Activated naive CD4-positive, alpha-beta T cell treated with anti-CD3 and anti-CD28 coated beads, Interleukin-2, amount 50 U/mL, for 72 hours (primary cell): ENCODE measurements around the gene VAV2. TPM values are rescaled to one million over a fixed set of nuclear protein-coding genes. Genes with fewer than 3 reads are reported as not detected.

Experiments used
- ATAC-seq, 2 donors: fragments of 150-1000 bp; cut with Tn5 transposase; 2 replicates each; pipeline ENCODE4 v1.10.0; 2021; ENCODE audit warnings: mild to moderate bottlenecking in 2 of 2, moderate library complexity in 2 of 2
- DNase-seq, 2 donors: peaks; one replicate each; pipeline ENCODE4 v3.0.0; 2021 to 2022; ENCODE audit warnings: low spot score in 2 of 2
- H3K27ac Mint-ChIP-seq, 2 donors: one replicate each; pipeline ENCODE4 v1.8.0; 2022; ENCODE audit warnings: mild to moderate bottlenecking in 2 of 2, mixed read lengths in 2 of 2
- H3K36me3 Mint-ChIP-seq, 2 donors: one replicate each; pipeline ENCODE4 v1.8.0; 2022; ENCODE audit warnings: mixed read lengths in 2 of 2
- H3K9me3 Mint-ChIP-seq, 2 donors: one replicate each; pipeline ENCODE4 v1.8.0; 2022; ENCODE audit warnings: mixed read lengths in 2 of 2
- total RNA-seq, 2 donors: library from RNA; stranded (reverse); gene quantifications; one replicate each; pipeline ENCODE4 v1.2.3, GENCODE V29; 2022

Gene VAV2
- total RNA-seq, 2 donors from 2014 or later, result 7.5 to 9.1 TPM

DNA sequence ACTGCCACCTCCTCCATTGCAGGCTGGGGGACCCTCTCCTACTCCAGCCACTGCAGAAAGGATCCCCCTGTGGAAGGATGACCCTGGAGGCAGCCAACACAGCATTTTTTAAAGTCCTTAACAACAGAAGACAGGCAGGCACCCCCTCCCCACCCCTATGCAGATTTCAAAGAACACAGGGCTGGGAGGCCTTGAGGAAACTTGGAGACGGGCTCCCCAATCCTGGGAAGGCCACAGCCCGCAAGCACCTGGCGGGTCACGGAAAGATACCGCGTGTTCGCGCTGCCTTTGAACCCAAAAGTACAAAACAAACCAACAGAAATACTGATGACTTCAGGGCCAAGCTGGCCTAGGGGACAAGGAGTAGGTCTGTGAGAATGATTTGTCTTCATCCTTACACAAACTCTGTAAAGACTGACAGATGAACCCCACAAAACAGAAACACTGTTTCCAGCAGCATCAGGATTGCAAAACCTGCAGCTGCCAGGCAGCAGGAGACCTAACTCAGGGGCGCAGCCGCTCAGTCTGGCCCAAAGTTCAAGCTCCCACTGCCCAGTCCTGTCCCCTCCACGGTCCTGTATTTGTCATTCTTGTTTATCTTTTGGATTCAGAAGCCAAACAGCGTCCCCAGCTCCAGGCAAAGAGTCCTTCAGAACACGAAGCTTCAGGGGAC lies 13.8 kb downstream of the VAV2 start:
- no peak for ATAC-seq
- Mint-ChIP-seq H3K27ac (no peak overlapping the region), H3K36me3 (no peaks in the 10 kb centered on the region), H3K9me3 (no peaks in the 10 kb centered on the region)
- no peak for DNase-seq

DNA sequence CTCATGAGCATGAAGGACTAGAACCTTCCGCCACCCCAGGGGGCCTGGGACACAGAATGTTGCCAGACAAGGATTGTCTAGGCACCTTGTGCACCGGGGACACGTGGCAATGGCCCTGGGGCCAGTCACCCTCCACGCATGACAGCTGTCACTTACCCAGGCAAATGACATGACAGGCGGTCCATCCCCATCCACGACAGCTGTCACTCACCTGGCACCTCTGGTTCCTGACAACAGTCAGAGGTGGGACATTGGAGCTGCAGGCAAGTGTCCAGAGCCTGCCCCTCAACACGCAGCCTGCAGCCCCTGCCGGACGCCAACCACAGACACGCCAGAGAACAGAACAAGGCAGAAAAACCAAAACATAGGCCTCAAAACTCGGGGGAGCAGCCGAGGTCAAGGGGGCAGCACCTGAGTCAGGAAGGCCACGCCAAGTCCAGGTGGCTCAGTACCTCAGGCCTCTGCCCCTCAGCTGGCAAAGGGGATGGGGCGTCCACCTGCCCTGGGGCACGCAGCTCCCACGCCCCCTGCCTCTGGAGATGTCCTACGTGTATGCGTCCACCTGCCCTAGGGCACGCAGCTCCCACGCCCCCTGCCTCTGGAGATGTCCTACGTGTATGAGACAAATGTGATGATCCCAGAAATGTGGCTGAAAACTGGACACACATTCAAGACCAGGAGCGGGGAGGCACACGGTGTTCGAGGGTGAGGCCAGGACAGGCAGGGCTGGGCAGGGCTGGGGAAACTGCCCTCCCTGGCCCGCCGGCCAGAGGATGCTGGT lies 14.5 kb downstream of the VAV2 start:
- Mint-ChIP-seq H3K27ac (no peak overlapping the region), H3K9me3 (no peaks in the 10 kb centered on the region), H3K36me3 (no peaks in the 10 kb centered on the region)
- no peak for ATAC-seq
- DNase-seq, result no peak

DNA sequence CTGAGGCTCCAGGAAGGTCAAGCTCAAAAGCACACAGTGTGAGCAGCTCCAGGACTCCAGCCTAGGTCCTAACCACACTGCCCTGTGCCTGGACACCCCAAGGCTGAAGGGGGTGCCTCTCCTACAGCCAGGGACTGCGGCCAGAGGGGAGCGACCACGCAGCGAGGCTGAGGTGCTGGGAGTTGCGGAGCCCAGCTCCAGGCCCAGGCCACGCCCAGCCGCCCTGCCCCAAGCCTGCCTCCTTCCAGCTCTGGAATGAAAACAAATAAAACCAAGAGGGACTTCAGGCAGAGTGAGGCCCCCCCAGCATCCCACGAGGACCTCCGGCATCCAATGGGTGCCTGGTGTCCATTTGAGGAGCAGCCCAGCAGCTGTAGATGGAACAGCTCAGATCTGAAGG lies 15.2 kb downstream of the VAV2 start:
- H3K9me3 Mint-ChIP-seq, result no peaks in the 10 kb centered on the region
- ATAC-seq (no peak), DNase-seq (no peak)
- no peaks in the 10 kb centered on the region for H3K36me3 Mint-ChIP-seq
- H3K27ac Mint-ChIP-seq, result no peak overlapping the region

DNA sequence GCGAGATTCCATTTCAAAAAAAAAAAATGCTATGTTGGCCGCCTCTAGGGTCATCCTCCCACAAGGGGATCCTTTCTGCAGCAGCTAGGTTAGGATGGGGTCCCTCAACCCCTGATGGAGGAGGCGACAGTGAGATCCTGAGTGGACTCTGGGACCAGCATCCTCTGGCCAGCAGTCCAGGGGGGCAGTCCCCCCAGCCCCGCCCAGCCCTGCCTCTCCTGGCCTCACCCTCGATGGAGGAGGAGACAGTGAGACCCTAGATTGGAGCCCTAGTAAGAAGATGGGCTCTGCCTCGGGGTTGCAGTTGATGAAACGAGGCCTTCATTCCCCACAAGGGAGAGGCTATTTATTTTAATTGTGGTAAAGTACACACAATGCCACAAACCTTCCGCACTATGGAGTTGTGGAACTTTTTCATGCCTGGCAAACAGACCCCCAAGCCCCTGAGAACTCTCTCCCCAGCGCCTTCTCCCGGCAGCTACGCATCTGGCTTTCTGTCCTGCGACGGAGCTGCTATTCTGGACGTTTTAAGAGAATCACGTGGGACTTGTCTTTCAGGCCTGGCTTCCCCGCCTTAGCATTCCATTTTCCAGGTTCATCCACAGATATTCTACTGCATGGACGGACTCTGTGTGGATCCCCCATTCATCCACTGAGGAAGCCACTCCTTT lies 15.8 kb downstream of the VAV2 start:
- DNase-seq, result no peak
- Mint-ChIP-seq H3K36me3 (no peaks in the 10 kb centered on the region), H3K27ac (no peak overlapping the region), H3K9me3 (no peaks in the 10 kb centered on the region)
- no peak for ATAC-seq

DNA sequence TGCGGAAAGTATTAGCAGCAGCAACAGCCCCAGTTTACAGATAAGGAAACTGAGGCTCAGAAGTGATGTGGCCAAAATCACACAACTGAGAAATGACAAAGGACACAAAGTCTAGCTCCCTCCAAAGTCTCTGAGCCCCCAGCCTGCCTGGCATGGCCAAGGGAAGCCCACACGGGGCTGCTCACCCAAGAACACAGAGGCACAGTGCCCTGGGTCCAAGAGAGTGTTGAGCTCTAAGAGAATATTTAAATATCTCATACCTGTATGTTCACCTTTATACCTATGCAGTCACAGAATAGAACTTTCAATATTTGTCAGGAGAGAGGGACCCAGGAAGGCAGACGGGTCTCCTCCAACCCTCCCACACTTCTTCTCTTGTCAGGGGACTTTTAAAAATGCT lies 16.6 kb downstream of the VAV2 start:
- Mint-ChIP-seq H3K27ac (no peak overlapping the region), H3K9me3 (no peaks in the 10 kb centered on the region), H3K36me3 (no peaks in the 10 kb centered on the region)
- ATAC-seq (no peak), DNase-seq (no peak)

DNA sequence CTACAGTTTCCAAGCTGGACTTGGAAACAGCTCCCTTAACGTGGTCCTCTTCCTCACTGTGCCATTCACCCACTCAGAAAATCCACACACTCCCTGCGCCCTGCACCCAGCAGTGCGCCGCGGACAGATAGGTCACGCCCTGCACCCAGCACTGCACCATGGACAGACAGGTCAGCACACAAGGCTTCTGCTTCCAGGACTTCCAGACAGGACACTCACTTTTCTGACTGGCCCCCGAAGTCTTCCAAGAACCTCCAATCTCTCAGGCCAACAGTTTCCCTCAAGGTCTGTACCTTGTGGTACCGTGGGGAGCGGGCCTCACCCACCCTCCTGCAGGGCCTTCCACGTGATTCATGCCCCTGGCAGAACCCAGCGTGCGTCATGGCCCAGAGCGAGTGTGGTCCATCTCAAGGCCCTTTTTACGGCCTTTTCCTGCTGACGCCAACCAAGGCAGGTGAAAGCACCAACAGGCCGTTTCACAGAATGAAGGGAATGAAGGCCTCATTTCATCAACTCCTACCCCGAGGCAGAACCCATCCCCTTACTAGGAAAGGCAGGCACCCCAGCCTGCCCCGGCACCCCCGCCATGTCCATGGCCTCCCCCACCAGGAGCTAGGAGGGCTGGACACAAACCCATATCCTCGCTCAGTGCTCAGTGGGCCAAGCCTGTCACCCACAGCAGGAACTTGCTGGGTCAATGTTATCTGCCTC lies 17.3 kb downstream of the VAV2 start:
- DNase-seq (no peak), ATAC-seq (no peak)
- Mint-ChIP-seq H3K9me3 (no peaks in the 10 kb centered on the region), H3K36me3 (no peaks in the 10 kb centered on the region), H3K27ac (no peak overlapping the region)

DNA sequence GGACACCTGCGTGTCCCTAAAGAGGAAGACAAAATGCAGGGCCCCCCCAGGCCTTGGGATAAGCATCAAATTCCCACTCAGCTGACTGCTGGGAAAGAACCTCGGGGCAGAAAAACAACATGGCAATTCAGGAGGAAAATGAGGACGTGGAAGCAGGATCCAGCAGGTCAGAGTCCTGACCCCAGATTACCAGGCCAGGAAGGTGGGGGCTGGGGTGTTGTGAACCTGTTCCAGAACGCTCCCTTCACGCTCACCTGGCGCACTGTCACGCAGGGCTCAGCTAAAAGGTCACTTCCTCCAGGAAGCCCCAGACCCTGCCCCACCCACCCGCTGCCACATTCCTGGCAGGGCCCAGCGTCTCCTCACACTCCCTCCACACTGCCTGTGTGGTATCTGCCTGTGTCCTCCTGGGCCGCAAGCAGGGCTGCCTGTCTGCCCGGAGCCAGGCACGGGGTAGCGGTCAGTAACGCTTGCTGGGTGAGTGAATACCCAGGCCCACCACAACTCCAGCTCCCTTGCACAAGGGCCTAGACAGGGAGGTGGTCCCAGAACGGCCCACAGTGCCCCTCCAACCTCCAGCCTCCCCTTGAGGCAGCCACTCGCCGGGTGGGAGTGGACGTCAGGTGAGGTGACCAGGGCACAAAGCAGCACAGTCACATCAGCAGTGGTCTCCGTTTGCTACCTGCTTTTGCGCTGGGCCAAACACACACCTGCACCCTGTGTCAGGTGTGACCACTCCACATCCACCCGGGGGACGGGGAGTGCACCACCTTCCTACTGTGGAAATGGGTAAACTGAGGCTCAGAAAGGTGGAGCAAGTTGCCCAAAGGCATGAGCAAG lies 18.1 kb downstream of the VAV2 start:
- Mint-ChIP-seq H3K9me3 (no peaks in the 10 kb centered on the region), H3K36me3 (no peaks in the 10 kb centered on the region), H3K27ac (no peak overlapping the region)
- no peak for DNase-seq
- ATAC-seq, result no peak

DNA sequence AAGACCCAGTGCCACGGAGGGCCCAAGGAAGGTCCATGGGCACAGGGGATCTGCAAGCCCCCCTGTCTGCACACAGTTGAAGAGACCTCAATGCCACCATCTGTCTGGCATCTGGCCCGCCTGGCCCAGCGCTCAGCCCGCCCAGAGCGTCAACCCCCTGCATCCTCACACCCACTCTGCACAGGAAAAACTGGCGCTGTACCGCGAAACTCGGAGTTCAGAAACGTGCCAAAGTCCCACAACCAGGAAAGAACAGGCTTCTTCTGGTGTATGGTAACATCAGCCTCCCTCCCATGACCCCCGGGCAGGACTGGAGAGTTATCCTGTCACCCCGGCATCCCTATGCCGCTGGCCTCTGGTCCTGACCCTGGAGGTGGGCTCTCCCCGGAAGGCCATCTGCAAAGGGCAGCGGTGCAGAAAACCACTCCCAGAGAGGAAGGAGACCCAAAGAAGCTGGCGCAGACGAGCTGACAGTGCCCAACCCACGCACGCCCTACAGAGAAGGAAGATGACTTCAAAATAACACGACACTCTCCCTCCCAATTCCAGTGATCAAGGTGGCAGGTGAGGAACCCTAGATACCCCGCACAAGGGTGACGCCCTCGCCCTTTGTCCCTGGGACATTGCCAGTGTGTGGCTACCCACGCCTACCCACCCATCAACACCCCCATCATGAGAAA lies 18.9 kb downstream of the VAV2 start:
- no peaks in the 10 kb centered on the region for H3K36me3 Mint-ChIP-seq
- no peak for DNase-seq
- no peak overlapping the region for H3K27ac Mint-ChIP-seq
- H3K9me3 Mint-ChIP-seq, result no peaks in the 10 kb centered on the region
- ATAC-seq, result no peak

DNA sequence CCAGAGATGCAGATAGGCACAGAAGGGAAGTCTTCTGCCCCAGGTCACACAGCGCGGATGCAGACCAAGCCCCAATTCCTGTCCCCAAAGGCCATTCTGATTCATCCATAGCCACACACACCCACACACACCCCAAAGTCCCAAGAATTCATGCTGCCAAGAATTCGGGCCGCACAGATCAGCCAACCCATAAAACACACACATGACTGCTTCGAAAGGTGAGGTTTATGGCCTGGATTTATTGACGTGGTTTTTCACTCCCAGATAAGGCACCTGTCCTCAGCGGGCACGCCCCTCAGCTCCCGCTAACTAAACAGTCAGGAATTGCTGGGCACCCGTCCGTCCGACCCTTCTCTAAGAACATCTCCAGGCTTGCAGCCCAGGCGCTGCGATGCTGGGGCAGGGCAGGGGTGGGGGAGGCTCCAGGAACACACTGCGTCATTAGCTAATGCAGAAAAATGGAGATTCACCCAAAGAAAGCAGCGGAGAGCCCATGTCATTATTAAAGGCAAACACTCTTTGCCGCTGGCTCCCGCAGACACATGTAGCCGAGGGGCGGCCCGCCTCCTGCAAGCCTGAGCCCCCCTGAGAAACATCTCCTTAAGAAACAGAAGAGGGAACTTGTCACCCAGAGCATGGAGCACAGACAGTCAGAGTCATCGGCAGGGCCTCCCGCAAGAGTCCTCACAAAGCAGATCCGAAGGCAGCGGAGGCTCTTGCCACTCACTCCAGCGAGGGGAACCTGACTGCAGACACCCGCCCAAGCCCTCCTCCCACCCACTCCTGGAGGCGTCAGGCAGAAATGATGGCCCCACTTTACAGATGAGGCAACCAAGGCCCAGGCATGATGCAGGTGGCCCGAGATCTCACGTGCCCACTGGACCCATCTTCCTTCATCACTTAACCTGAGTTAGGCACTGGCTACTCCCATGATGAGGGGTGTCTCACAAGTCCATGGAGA lies 19.9 kb downstream of the VAV2 start:
- Mint-ChIP-seq H3K36me3 (no peaks in the 10 kb centered on the region), H3K9me3 (no peaks in the 10 kb centered on the region), H3K27ac (no peak overlapping the region)
- DNase-seq (no peak), ATAC-seq (no peak)

DNA sequence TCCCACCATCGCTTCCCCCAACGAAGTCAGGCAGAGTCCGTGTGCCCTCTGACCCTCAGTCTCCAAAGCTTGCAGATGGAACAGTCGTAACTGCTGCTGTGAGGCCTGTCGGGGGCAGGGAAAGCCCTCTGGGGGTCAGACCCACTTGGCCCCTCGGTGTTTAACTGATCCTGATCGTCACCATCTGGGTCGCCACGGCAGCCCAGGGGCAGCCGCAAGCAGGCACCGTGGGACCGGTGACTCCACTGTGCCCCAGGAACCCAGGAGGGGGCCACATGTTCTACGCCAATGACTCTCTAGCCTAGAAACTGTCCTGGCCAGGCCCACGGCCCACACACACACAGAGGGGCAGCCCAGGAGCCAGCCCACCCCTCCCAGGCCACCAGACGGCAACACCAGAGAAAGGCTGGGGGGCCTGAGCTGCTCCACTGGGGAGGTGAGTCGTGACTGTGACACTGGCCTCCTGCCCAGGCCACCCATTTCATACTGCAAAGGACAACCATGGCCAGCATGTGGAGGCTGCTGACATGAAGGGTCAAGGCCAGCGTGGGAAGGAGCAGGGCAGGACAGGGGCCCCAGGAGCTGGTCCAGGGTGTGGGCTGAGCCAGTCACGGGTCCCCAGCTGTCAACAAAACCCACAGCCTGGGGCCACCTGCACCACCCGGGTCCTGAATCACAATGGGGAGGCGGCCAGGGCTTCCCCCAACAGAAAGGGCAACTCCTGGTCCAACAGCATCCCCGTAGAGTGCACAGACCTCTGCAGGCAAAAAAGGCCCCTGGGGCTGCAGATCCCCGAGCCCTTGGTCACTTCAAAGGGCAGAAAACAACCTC lies 20.8 kb downstream of the VAV2 start:
- DNase-seq (no peak), ATAC-seq (no peak)
- Mint-ChIP-seq H3K36me3 (no peaks in the 10 kb centered on the region), H3K9me3 (no peaks in the 10 kb centered on the region), H3K27ac (no peak overlapping the region)

DNA sequence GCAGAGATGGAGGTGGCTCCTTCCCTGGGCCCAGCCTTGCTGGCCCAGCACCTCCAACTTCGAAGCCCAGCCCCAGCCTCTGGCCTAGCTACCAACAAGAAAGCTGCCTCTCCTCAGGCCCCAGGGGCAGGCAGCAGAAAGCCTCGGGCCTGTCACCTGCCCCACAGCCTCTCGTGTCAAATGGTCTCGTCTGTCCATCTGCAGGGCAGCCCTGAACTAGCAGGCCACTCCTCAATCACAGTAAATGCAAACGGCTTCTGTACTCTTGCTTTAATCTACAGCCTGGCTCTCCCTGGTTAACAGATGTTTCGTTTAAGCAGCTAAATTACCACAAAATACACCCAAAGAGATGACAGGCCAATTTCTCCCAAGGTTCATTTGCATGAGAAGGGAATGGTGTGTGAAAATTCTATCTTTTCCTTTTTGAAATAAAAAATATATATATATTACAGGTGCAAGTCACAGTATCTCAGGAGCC lies 21.5 kb downstream of the VAV2 start:
- no peaks in the 10 kb centered on the region for H3K36me3 Mint-ChIP-seq
- DNase-seq (no peak), ATAC-seq (no peak)
- no peaks in the 10 kb centered on the region for H3K9me3 Mint-ChIP-seq
- no peak overlapping the region for H3K27ac Mint-ChIP-seq

DNA sequence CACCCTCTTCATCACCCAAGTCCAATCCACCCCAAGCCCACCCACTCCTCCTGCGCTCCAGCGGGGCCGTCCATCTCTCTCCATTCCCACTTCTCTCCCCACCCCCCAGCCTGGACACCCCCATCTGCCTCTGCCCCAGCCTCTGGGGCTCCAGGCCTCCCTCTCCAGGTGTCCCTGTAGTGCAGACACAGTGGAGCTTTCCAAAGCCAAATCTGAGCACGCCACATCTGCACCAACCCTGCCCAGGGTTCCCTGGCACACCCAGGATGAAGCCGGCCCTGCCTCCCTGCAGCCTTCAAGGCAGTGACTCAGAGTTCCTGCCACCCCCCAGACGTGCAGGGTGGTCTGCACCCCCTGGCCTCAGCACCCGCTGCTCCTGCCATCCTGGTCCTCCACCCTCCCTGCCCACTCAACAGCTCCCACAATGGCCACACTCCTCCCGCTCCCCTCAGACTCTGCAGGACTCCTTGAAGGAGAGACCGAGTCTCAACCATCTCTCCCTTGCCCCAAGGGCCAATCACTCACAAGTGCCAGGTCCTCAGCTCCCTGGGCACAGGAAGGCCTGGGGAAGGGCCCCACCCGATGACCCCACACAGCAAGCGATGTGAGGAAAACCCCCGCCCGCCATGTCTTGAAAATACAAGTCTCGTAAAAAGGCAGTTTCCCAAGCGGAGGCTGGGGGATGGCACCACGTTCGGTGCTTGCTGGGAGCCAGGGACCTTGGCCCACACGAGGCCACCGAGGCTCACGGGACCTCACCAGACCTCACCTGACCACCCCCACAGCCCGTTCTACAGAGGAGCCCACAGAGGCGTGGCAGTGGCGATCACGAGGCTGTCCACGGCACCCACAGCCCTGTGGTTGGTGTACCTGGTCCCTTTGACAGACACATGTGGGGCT lies 22.2 kb downstream of the VAV2 start:
- ATAC-seq, result no peak
- no peak for DNase-seq
- Mint-ChIP-seq H3K9me3 (peaks cover 0 to 1% of the 10 kb centered on the region in 2 donors), H3K36me3 (peaks cover 0 to under 1% of the 10 kb centered on the region in 2 donors), H3K27ac (peak overlapping the region in 1 of 2 donors; percentile 74)

DNA sequence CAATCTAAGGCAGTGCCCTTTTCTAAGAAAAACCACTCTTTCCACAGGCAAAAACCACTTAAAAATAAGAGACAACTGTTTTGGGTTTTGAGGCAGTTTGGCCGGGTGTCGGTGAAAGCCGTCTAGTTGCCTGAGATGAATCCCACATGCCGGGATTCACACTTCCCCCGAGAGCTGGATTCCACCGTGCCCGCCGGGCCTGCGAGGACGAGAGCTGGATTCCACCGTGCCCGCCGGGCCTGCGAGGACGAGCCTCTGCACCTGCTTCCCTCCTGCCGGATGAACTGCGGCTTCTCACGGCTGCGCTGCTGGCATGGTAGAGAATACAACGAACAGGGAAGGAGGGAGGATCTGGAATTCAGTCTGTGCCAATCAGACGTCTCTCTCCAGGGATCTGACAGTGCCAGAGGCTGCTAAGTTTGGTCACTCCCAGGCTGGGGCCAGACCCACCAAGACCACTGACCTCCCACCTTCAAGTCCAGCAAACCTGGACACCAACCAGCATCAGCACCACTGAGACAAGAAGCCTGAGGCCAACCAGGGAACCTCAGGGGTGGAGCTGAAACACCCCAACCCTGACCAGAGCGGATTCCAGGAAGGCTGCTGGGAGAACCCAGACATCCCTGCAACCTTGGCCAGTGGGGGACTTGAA lies 23.0 kb downstream of the VAV2 start:
- H3K27ac Mint-ChIP-seq, result peak overlapping the region in 1 of 2 donors; percentile 74
- peaks cover 7 to 8% of the 10 kb centered on the region in 2 donors for H3K9me3 Mint-ChIP-seq
- DNase-seq (no peak), ATAC-seq (no peak)
- H3K36me3 Mint-ChIP-seq, result peaks cover 6 to 7% of the 10 kb centered on the region in 2 donors
